H9 (cell line): ENCODE results near the gene TEX53. TPM values are rescaled to one million over a fixed set of nuclear protein-coding genes. Genes with fewer than 3 reads are reported as not detected.

Experiments
- DNase-seq: peaks from one replicate; pipeline ENCODE4 v3.0.0-alpha.2; 2017
- H2AFZ ChIP-seq: one replicate; pipeline ENCODE4 v1.6.1; 2013; ENCODE audit warnings: mild to moderate bottlenecking, low read length, control low read depth, moderate library complexity
- H2AK5ac ChIP-seq: 2 replicates; pipeline ENCODE4 v1.6.1; 2013; ENCODE audit warnings: low read length, control low read depth, mixed read lengths; ENCODE audit not compliant: insufficient read length
- H2BK120ac ChIP-seq: one replicate; pipeline ENCODE4 v1.6.1; 2013; ENCODE audit warnings: low read depth, mild to moderate bottlenecking, low read length, control low read depth, inconsistent platforms; ENCODE audit not compliant: poor library complexity, severe bottlenecking
- H2BK12ac ChIP-seq: 2 replicates; pipeline ENCODE4 v1.6.1; 2013; ENCODE audit warnings: low read length, control low read depth, mixed read lengths, low read depth; ENCODE audit not compliant: insufficient read length
- H2BK15ac ChIP-seq: 2 replicates; pipeline ENCODE4 v1.6.1; 2013; ENCODE audit warnings: low read depth, low read length, control low read depth
- H2BK20ac ChIP-seq: one replicate; pipeline ENCODE4 v1.6.1; 2013; ENCODE audit warnings: low read depth, mild to moderate bottlenecking, low read length, control low read depth, inconsistent platforms; ENCODE audit not compliant: poor library complexity, severe bottlenecking
- H2BK5ac ChIP-seq: 2 replicates; pipeline ENCODE4 v1.6.1; 2013; ENCODE audit warnings: low read length, control low read depth, mixed read lengths; ENCODE audit not compliant: insufficient read length
- H3K14ac ChIP-seq: 2 replicates; pipeline ENCODE4 v1.6.1; 2013; ENCODE audit warnings: low read length, control low read depth; ENCODE audit not compliant: insufficient read depth
- H3K18ac ChIP-seq: 2 replicates; pipeline ENCODE4 v1.6.1; 2013; ENCODE audit warnings: low read depth, mild to moderate bottlenecking, mixed read lengths, low read length, control low read depth; ENCODE audit not compliant: insufficient read length
- H3K23ac ChIP-seq: 2 replicates; pipeline ENCODE4 v1.6.1; 2013; ENCODE audit warnings: low read length, control low read depth, mixed read lengths, low read depth; ENCODE audit not compliant: insufficient read length
- H3K23me2 ChIP-seq: 2 replicates; pipeline ENCODE4 v1.6.1; 2013; ENCODE audit warnings: low read depth, mild to moderate bottlenecking, mixed read lengths, low read length, control low read depth; ENCODE audit not compliant: insufficient read length, poor library complexity, severe bottlenecking
- H3K27ac ChIP-seq: 2 replicates; pipeline ENCODE4 v1.5.1; 2013; ENCODE audit warnings: low read length, control low read depth, mixed read lengths, low read depth; ENCODE audit not compliant: insufficient read length
- H3K27me3 ChIP-seq: 2 replicates; pipeline ENCODE4 v1.6.1; 2013; ENCODE audit warnings: low read length, control low read depth, inconsistent platforms; ENCODE audit not compliant: insufficient read depth
- H3K4ac ChIP-seq: 2 replicates; pipeline ENCODE4 v1.6.1; 2013; ENCODE audit warnings: low read depth, mild to moderate bottlenecking, control low read depth, inconsistent platforms, low read length, moderate library complexity
- H3K4me1 ChIP-seq: 2 replicates; pipeline ENCODE4 v1.6.1; 2013; ENCODE audit warnings: low read length, control low read depth, inconsistent platforms; ENCODE audit not compliant: insufficient read depth
- H3K4me2 ChIP-seq: 2 replicates; pipeline ENCODE4 v1.6.1; 2013; ENCODE audit warnings: low read length, control low read depth, mixed read lengths; ENCODE audit not compliant: insufficient read length, insufficient read depth
- H3K56ac ChIP-seq: 2 replicates; pipeline ENCODE4 v1.6.1; 2013; ENCODE audit warnings: low read depth, mild to moderate bottlenecking, mixed read lengths, low read length, control low read depth; ENCODE audit not compliant: insufficient read length
- H3K79me1 ChIP-seq: 2 replicates; pipeline ENCODE4 v1.6.1; 2013; ENCODE audit warnings: low read depth, mild to moderate bottlenecking, moderate library complexity, low read length, control low read depth, inconsistent platforms; ENCODE audit not compliant: insufficient read depth, poor library complexity, severe bottlenecking
- H3K79me2 ChIP-seq: 2 replicates; pipeline ENCODE4 v1.6.1; 2013; ENCODE audit warnings: low read length, control low read depth, inconsistent platforms; ENCODE audit not compliant: insufficient read depth
- H3K9ac ChIP-seq: 2 replicates; pipeline ENCODE4 v1.6.1; 2013; ENCODE audit warnings: low read length, control low read depth, mixed read lengths; ENCODE audit not compliant: insufficient read length; ENCODE audit errors: extremely low read depth
- H3K9me3 ChIP-seq: one replicate; pipeline ENCODE4 v1.6.1; 2013; ENCODE audit warnings: low read depth, low read length, inconsistent platforms; ENCODE audit not compliant: control insufficient read depth
- H3T11ph ChIP-seq: one replicate; pipeline ENCODE4 v1.6.1; 2013; ENCODE audit warnings: mild to moderate bottlenecking, low read length, control low read depth, inconsistent platforms
- H4K20me1 ChIP-seq: one replicate; pipeline ENCODE4 v1.6.1; 2013; ENCODE audit not compliant: control insufficient read depth, insufficient read length, insufficient read depth
- H4K5ac ChIP-seq: 2 replicates; pipeline ENCODE4 v1.6.1; 2013; ENCODE audit warnings: low read depth, mild to moderate bottlenecking, mixed read lengths, low read length, control low read depth; ENCODE audit not compliant: insufficient read length
- H4K8ac ChIP-seq: replicated peaks from 2 replicates; pipeline ENCODE4 v1.6.1; 2013; ENCODE audit warnings: low read length, control low read depth, mixed read lengths, low read depth; ENCODE audit not compliant: insufficient read length
- H4K91ac ChIP-seq: 2 replicates; pipeline ENCODE4 v1.6.1; 2013; ENCODE audit warnings: low read depth, mild to moderate bottlenecking, moderate library complexity, mixed read lengths, low read length, control low read depth; ENCODE audit not compliant: insufficient read length
- H3K27ac Mint-ChIP-seq, 3 experiments: 2 replicates in 2 of 3; 3 replicates in 1 of 3; pipeline ENCODE4 v1.8.0; 2020 to 2021; ENCODE audit warnings: mixed read lengths in 3 of 3, mild to moderate bottlenecking in 1 of 3, moderate library complexity in 1 of 3
- H3K27me3 Mint-ChIP-seq: 2 replicates; pipeline ENCODE4 v1.8.0; 2021; ENCODE audit warnings: low read depth, mild to moderate bottlenecking, moderate library complexity, mixed read lengths
- H3K36me3 Mint-ChIP-seq, 3 experiments: 2 replicates in 2 of 3; 3 replicates in 1 of 3; pipeline ENCODE4 v1.8.0; 2020 to 2021; ENCODE audit warnings: low read depth in 3 of 3, mixed read lengths in 3 of 3; ENCODE audit not compliant: insufficient read depth in 1 of 3
- H3K4me1 Mint-ChIP-seq, 2 experiments: 2 replicates each; pipeline ENCODE4 v1.8.0; 2020; ENCODE audit warnings: mixed read lengths in 2 of 2
- H3K4me3 Mint-ChIP-seq, 2 experiments: 2 replicates in 1 of 2; 3 replicates in 1 of 2; pipeline ENCODE4 v1.8.0; 2020 to 2021; ENCODE audit warnings: mild to moderate bottlenecking in 2 of 2, mixed read lengths in 2 of 2, moderate library complexity in 1 of 2
- H3K9me3 Mint-ChIP-seq, 2 experiments: 2 replicates in 1 of 2; 3 replicates in 1 of 2; pipeline ENCODE4 v1.8.0; 2020; ENCODE audit warnings: mild to moderate bottlenecking in 2 of 2, mixed read lengths in 2 of 2, moderate library complexity in 1 of 2
- CTCF ChIP-seq: fragments of 200-600 bp; sonication (generic); conservative IDR thresholded peaks from 3 replicates; pipeline ENCODE4 v1.8.0; 2021; ENCODE audit warnings: antibody characterized with exemption, mild to moderate bottlenecking
- WGBS: extraction: QIAGEN DNeasy Blood & Tissue Kit; methylation state at CpG from one replicate; pipeline ENCODE4 v1.1.7; 2013; ENCODE audit warnings: missing lambda C conversion rate, low lambda C conversion rate, mixed read lengths; ENCODE audit not compliant: insufficient read length; ENCODE audit errors: extremely low coverage; 5-methylcytosine and 5-hydroxymethylcytosine counted together
- total RNA-seq: library from RNA; stranded (reverse); gene quantifications from 2 replicates; pipeline ENCODE4 v1.2.1, GENCODE V29; 2021

TEX53 gene
- total RNA-seq, 1 experiment from 2014 or later, result not detected

GRCh38 chr9:114674798-114675540 lies 17.4 kb upstream of the TEX53 start:
- Histone ChIP-seq H3K79me2 (no peaks in the 10 kb centered on the region), H2BK120ac (no peak overlapping the region), H2AK5ac (no peak overlapping the region), H4K5ac (no peak overlapping the region), H4K20me1 (no peaks in the 10 kb centered on the region), H3K9me3 (no peaks in the 10 kb centered on the region), H4K8ac (no peak overlapping the region), H2BK5ac (no peak overlapping the region), H3K56ac (no peak overlapping the region), H3K27me3 (no peaks in the 10 kb centered on the region), H3K23me2 (no peaks in the 10 kb centered on the region), H3K4me2 (no peak overlapping the region), H3K4ac (no peak overlapping the region), H2BK12ac (no peak overlapping the region), H3K23ac (no peak overlapping the region), H3K4me1 (no peaks in the 10 kb centered on the region), H2BK15ac (no peak overlapping the region), H3K18ac (no peak overlapping the region), H3T11ph (no peak overlapping the region), H2AFZ (no peak overlapping the region), H3K27ac (no peak overlapping the region), H3K9ac (no peak overlapping the region), H3K14ac (no peak overlapping the region), H3K79me1 (no peaks in the 10 kb centered on the region), H2BK20ac (no peak overlapping the region), H4K91ac (no peak overlapping the region)
- peak; percentile 26; the same call in 1 of the 3 replicates for TF ChIP-seq CTCF
- Mint-ChIP-seq H3K9me3 (no peaks in the 10 kb centered on the region), H3K4me3 (no peak overlapping the region), H3K27me3 (peaks cover 52% of the 10 kb centered on the region), H3K36me3 (no peaks in the 10 kb centered on the region), H3K27ac (no peak overlapping the region; a peak in 1 of 7 replicates), H3K4me1 (peaks cover 9 to 10% of the 10 kb centered on the region in 2 experiments)
- DNase-seq, result no peak
- WGBS, result no CpG with 5 or more reads among the region's 3 CpGs
